ENCODE data around the gene GAB2. TPM values are rescaled to one million over a fixed set of nuclear protein-coding genes. Genes with fewer than 3 reads are reported as not detected.

The GAB2 gene
- total RNA-seq, 4 donors from 2014 or later = 15.9 to 82.3 (median 21.1) TPM

- Histone ChIP-seq H3K9me3 (no peaks in the 10 kb centered on the region), H3K27ac (peak overlapping the region; percentile 53 to 80), H3K4me3 (peak overlapping the region in 1 of 2 donors; percentile 25), H3K4me1 (peaks cover 1 to 9% of the 10 kb centered on the region in 2 donors), H3K27me3 (no peaks in the 10 kb centered on the region), H3K36me3 (no peaks in the 10 kb centered on the region)
- intact Hi-C loops (cut with DNase I; ENCODE audit: low total_unique reads) = no loop called here
- TF ChIP-seq CTCF (IDR thresholded peaks at IDR 0.05) = no peak
- TF ChIP-seq POLR2A (IDR thresholded peaks at IDR 0.05) = no peak
- no peak for DNase-seq
Observed at GRCh38 chr11:78350646-78351165, 66.9 kb downstream of the GAB2 start.

GRCh38 chr11:78350091-78350645 lies 67.5 kb downstream of the GAB2 start:
- Histone ChIP-seq H3K4me3 (peak overlapping the region in 1 of 2 donors; percentile 25), H3K9me3 (no peaks in the 10 kb centered on the region), H3K4me1 (peaks cover 4 to 9% of the 10 kb centered on the region in 2 donors), H3K36me3 (no peaks in the 10 kb centered on the region), H3K27me3 (no peaks in the 10 kb centered on the region), H3K27ac (peak overlapping the region; percentile 53 to 80)
- peak; percentile 30 to 32 for DNase-seq
- intact Hi-C loops (cut with DNase I; ENCODE audit: low total_unique reads) = no loop called here
- TF ChIP-seq CTCF (IDR thresholded peaks at IDR 0.05) (no peak), POLR2A (IDR thresholded peaks at IDR 0.05) (no peak)

GRCh38 chr11:78349624-78350023 lies 68.0 kb downstream of the GAB2 start:
- Histone ChIP-seq H3K4me1 (peaks cover 4 to 9% of the 10 kb centered on the region in 2 donors), H3K27ac (peak overlapping the region; percentile 53 to 80), H3K4me3 (peak overlapping the region in 1 of 2 donors; percentile 25), H3K27me3 (no peaks in the 10 kb centered on the region), H3K9me3 (no peaks in the 10 kb centered on the region), H3K36me3 (no peaks in the 10 kb centered on the region)
- no peak for TF ChIP-seq POLR2A (IDR thresholded peaks at IDR 0.05)
- TF ChIP-seq CTCF (IDR thresholded peaks at IDR 0.05) = no peak
- DNase-seq = no peak
- intact Hi-C loops (cut with DNase I; ENCODE audit: low total_unique reads) = no loop called here

GRCh38 chr11:78349114-78349513 lies 68.5 kb downstream of the GAB2 start:
- Histone ChIP-seq H3K9me3 (no peaks in the 10 kb centered on the region), H3K27me3 (no peaks in the 10 kb centered on the region), H3K36me3 (no peaks in the 10 kb centered on the region), H3K4me3 (no peak overlapping the region), H3K27ac (peak overlapping the region; percentile 53 to 80), H3K4me1 (peaks cover 4 to 9% of the 10 kb centered on the region in 2 donors)
- TF ChIP-seq POLR2A (IDR thresholded peaks at IDR 0.05) = no peak
- no peak for TF ChIP-seq CTCF (IDR thresholded peaks at IDR 0.05)
- DNase-seq = no peak
- intact Hi-C loops (cut with DNase I; ENCODE audit: low total_unique reads) = no loop called here

GRCh38 chr11:78347956-78348355 lies 69.7 kb downstream of the GAB2 start:
- intact Hi-C loops (cut with DNase I; ENCODE audit: low total_unique reads) = no loop called here
- H3K27ac ChIP-seq = peak overlapping the region in 1 of 2 donors; percentile 80
- no peaks in the 10 kb centered on the region for H3K36me3 ChIP-seq
- H3K27me3 ChIP-seq = no peaks in the 10 kb centered on the region
- H3K4me1 ChIP-seq = peaks cover 4 to 9% of the 10 kb centered on the region in 2 donors
- no peak overlapping the region for H3K4me3 ChIP-seq
- no peak for DNase-seq
- H3K9me3 ChIP-seq = no peaks in the 10 kb centered on the region
- TF ChIP-seq POLR2A (IDR thresholded peaks at IDR 0.05) (no peak), CTCF (IDR thresholded peaks at IDR 0.05) (no peak)
